ENCODE measurements around the gene UMPS.
"Not testable (repeated sequence)": the region's sequence is repeated elsewhere in the genome, so short reads cannot be mapped to it uniquely, and the experiment has no call there.

Gene UMPS

DNA sequence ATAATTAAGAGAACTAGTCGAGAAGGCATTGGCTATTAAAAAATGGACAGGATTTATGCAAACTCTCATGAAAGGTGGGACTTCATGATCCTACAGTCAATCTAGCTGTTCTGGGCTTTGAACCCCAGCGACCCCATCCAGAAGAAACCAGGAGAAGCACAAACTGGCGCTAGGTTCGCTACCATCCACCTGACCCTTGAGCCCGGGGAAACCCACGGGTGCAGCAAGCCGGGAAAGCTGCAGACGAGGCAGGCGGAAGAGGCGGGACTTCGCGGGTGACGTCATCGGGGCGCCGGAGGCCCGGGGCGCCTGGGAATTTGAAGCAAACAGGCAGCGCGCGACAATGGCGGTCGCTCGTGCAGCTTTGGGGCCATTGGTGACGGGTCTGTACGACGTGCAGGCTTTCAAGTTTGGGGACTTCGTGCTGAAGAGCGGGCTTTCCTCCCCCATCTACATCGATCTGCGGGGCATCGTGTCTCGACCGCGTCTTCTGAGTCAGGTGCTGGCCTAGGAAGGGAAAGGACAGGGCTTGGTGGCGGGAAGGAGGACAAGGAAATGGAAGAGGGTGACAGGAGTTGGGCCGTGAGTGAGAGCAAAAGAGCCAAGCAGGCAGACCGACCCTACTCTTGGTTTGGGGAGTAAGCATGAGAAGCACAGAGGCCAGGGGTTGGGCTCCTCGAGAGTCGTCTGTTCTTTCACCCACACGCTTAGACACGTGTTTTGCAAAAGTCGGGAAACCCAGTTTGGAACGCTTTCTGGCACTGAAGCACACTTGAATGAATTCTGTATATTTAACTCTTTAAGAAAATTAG is at the start of gene UMPS:
TSS of gene UMPS (plus strand) at position 324 of the 812 bp plus-strand sequence. CDS start at position 344, 20 bp downstream.
- peak; percentile 89 to 91 for DNase-seq

DNA sequence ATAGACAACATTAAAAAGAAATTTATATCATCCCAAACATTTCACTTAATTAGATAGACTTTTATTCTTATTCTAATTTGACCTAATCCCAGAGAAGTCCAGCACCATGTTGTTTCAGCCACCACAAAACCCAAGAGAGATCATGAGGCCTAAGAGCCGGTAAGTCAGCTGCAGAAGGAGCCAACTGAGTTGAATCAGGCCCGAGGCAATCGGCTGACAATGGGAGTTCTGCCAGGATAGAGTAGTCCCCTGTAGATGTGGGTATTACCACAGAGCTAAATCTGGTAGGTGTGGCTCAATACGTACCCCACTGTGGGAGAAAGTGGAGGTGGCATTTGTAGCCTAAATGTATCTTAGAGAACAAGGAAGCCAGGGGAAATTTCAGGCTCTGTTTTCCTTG is 49.7 kb upstream of the UMPS start:
- DNase-seq: no peak

DNA sequence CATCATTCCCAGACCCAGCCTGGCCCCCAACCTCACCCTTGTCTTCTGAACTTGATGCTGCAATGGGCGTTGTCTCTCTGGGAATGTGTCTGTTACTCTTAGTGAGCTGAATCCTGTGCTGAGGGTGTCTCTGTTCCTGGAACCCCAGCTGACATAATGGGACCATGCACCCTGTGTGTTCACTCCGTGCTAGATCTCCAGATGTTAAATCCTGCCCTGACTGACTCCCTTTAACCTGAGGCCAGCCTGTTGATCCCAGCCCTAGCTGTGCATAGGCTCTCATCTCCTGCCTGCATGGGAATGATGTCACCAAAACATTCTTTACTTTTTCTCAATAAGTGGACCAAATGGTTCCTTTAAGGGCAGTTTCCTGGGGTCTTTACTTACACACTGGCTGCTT is 48.0 kb upstream of the UMPS start:
- DNase-seq: no peak

DNA sequence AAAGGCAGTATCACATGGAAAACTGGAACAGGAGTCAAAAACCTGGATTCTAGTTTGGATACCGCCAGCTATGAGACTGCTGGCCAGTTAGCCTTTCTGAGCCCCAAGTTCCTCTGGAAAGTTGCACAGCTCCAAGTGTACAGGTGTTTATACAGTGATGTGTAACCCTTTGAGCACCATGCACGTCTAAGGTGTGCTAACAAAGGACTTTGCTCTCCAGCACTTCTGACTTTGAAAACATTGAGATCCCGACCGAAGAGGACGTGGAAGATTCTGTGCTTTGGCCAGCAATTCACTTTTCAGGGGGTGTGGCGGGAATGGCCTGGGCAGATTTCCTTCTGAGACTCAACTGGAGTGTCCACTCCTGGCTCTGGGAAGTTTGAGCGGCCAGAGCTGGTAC is 45.8 kb upstream of the UMPS start:
- no peak for DNase-seq

DNA sequence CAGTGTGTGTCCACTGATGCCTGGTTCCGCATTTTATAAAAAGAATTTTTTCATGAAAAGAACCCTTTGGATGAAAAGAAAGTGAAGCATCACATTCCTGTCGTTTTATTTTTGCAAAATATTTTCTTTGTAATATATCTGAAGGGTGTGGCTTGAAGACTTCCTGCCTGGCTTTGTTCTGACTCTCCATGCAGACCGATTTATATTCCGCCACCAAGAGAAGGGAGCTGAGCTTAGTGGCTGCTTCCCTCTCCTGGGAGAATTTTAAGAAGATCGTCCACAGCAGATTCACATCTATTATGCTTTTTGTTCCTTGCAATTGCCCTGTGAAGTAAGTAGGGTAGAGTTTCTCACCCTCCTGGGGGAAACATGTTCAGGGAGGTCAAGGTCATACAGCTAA is 45.2 kb upstream of the UMPS start:
- no peak for DNase-seq

DNA sequence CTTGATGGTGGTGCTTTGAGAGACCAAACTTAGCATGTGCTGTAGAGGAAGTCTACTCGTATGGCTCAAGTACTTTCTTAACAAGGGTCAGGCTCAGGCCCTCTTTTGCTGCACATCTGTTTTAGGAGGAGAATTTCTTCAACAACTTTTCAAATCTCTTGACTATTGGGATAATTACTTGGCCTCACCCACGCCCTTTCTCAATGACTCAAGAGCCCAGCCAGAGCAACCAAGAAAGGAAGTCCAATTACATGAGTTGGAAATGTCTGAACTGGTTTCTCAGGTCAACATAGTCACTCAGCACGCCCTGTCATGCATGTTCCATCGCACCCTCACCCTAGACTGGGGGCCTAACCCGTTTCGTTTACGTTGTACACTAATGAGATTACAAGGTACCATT is 44.8 kb upstream of the UMPS start:
- DNase-seq: no peak

DNA sequence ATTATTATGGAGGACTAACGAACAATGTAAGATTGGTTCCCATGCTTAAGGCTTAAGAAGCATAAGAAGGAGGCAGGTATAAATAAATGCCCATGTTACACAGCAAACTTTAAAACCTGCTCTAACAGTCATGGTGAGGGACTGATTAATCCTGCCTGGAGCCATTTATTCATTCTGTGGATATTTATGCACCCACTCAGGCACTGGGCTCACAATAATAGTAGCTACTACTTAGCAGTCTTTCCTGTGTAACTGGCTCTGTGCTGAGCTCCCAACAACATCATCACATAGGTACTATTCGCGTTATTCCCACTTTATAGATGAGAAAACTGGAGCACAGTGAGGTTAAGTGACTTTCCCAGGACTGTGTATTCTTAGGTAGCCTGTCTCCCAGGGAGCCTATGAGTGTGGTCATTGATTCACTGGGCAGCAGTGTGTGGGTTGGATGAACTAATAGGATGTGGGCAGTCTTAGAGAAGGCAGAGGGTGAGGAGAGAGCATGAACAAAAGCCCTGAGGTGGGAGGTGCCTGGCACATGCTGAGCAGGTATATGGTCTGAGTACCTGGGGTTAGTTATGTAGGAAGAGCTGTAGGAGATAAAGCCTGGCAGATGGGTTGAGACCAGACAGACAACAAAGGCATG is 44.1 kb upstream of the UMPS start:
- DNase-seq: no peak

DNA sequence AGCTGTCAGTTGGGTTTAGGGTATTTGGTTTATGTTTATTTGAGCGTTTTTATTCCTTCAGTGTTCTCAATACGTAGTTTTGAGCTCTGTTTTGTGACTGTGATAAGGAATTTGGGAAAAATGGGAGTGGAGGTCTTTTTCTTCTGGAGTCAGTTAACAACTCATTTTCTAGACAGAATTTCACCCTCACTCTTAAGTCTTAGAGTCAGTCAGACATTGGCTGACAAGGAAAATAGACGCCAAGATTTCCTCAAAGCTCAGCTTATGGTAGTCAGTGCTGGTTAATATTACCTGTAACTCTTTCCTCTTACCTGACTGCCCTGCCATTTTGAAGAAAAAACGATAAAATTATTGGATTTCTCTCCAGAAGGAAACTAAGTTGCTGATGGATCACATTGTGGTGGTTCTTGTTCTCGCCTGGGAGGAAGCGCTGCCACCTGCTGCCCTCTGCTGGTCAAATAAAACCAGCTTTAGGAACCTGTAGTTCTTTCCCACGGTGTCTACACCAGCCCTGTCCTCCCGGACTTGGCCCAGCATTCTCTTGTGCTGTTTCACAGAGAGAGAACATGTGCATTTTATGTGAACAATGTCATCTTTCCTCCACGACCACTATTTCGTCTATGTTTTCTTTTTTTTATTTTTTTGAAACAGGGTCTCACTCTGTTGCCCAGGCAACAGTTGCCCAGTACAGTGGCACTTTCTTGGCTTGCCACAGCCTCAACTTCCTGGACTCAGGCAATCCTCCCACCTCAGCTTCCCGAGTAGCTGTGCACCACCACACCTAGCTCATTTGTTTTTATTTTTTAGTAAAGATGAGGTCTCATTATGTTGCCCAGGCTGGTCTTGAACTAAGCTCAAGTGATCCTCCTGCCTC is 41.4 kb upstream of the UMPS start:
- peak; percentile 56 to 64 for DNase-seq

DNA sequence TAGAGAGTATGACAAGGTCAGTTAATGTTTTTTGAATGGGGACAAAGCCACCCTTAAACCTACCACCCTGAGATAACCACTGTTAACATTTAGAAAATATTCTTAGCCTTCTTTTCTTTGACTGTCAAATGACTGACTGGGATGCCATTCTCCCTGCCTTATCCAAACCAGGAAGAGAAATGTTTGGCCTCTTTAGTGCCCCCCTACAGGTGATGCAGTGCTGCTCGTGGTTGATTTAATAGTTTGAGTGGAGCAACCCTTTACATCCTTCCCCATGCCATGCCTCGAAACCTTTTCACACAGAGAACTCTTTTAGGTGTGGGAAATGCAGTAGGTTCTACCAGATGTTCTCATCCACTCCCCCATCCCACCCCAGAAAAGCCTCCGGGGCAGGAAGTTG is 38.7 kb upstream of the UMPS start:
- no peak for DNase-seq

DNA sequence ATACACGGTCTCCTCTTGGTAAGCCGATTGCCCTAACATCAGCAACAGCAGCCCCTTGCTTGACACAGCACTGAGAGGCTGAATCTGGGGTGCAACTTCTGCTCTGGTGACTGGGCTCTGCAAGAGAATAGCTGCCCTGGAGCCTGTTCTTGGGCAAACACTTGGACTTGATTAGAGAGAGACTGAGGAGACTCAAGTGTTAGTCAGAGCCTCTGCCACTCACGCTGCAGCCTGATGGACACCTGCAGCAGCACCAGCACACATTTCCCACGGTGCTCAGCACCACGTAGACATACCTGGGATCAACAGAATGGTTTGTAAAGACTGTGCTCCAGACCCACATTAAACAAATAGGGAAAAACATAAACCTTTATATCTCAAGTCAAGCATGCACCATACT is 35.8 kb upstream of the UMPS start:
- DNase-seq: no peak

DNA sequence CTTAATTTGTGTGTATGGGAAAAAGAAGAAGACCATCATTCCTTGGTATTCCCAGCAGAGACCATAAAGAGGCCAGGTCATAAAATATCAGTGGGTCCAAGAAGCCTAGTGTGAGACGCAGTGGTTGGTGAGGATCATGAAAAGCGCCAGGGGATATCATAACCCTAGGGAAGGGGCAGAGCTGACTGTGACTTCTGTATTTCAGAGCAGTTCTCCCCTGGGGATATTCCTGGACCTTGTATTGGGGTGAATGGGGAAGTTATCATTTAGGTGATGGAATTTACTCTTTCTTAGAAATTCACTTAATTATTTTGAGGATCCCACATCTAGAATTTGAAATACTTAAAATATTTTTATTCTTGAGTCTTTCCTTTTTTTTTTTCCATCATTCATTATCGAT is 34.9 kb upstream of the UMPS start:
- DNase-seq: no peak

DNA sequence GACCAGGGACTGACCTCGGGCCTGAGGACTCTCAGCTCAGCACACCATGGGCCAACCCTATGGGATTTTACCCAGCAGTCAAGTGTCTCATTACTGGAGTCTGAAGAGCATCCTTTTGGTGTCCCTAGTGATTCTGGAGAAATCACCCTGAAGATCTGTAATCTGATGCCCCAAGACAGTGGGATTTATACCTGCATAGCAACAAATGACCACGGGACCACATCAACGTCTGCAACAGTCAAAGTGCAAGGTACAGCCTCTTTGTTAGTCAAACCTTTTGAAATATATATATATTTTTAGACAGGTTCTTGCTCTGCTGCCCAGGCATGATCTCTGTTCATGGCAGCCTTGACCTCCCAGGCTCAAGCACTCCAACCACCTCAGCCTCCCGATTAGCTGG is 34.2 kb upstream of the UMPS start:
- no peak for DNase-seq

DNA sequence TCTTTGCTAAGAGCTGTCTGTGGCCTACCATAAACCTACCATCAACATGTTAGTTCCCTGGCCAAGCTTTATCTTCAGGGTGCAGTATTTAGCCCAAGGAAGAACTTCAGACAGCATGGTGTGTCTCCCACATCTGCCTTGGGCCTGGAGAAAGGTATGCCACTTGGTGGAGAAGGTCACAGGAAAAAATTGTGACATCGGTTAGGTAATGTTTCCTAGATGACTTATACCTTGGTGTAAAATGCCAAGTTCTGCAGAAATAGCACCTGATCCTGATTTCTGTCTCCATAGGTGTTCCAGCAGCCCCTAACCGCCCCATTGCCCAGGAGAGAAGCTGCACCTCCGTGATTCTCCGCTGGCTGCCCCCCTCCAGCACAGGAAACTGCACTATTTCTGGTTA is 33.0 kb upstream of the UMPS start:
- DNase-seq: no peak

DNA sequence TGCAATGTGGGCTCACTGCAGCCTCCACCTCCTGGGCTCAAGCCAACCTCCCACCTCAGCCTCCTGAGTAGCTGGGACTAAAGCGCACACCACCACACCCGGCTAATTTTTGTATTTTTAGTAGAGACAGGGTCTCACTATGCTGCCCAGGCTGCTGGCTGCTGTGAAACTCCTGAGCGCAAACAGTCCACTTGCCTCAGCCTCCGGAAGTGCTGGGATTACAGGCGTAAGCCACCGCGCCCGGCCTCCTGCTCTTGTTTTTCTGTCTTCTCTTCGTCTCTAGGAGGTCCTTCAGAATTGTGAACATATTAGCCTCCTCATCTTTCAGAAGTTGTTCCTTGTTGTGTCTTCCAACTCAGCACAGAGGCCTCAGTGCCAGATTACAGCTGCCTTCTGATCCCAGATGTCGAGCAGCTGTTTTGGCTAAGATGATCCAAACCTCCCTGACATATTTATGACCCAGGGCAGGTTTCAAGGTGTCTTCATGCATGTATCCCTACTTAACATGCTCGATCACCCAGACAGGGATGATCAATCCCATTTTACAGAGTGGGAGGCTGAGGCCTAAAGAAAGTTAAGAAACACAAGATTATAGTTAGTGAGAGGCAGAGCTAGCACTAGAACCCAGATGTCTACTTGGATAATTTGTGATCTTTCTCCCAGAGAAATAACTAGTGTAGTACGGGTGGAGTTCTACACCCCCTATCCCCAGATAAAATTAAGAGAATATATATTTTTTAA is 32.1 kb upstream of the UMPS start:
- DNase-seq: no peak

DNA sequence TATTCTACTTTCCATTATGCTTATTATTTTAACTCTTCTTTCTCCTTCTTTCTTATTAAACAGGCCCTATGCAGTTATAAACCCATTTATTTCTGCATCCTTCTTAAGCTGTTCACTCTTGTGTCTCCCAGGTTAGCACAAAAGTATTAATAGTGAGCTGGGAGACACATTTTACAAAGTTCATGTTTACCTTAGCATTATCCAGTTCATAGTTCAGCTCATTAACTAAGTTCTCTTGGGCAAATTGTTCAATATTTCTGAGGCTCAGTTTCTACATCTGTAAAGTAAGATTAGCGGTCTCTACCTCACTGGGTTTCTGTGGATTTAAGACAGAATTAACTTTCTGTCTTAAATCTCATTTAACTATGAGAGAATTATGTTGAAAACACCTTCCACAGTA is 31.2 kb upstream of the UMPS start:
- no peak for DNase-seq

DNA sequence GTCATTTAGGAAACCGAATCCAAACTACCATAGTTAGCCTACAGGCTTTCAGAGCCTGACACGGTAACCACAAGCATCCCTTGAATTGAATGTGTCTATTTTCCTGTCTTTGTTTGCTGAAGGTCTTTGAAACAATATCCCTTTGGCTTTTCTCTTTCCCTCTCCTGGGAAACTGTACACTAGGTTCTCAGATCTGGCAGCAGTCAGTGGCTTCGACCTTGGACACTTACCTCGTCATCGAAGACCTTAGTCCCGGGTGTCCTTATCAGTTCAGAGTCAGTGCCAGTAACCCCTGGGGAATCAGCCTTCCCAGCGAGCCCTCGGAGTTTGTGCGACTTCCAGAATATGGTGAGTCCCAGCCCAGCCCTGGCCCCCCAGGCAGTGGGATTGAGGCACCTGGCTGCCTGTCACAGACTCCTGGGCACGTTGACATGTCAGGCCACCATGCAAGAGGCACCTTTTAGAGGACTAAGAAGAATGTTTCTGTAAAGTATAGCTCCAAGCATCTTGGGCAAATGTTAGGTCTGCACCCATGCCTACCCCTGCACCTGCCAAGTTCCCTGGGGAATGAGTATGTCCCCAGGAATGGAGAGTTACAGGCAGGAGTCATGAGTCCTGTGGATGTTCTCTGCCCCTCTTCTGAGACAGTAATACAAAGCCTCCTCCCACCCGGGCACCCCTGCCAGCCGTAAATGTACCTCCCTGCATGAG is 30.4 kb upstream of the UMPS start:
- no peak for DNase-seq

DNA sequence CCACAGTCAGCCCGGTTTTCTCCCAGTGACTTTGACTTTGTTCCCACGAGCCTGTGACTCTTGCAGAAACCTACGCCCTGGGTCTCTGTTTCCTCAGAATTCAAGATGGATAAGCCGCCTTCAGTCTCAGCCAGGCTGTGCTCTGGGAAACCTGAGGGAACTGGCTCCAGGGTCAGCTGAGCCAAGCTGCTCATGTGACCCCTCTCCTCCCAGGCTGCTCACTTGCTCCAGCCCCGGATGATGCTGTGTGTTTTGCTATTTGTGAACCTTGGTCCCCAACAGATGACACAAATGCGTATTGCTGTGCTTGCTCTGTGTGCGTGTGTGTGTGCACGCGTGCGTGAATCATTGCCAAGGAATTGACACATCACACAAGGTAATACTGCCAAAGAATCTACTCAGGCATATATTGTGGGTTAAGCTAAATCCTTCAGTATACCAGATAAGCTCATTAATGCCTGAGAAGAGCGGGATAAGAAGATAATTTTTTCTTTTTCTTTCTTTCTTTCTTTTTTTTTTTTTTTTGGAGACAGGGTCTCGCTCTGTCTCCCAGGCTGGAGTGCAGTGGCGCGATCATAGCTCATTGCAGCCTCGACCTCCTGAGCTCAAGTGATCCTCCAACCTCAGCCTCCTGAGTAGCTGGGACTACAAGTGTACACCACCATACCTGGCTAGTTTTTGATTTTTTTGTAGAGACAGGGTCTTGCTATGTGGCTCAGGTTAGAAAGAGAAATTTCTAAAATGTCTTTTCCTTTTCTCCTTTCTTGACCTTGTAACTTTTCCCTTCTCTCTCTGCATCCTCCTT is 29.2 kb upstream of the UMPS start:
- DNase-seq: no peak

DNA sequence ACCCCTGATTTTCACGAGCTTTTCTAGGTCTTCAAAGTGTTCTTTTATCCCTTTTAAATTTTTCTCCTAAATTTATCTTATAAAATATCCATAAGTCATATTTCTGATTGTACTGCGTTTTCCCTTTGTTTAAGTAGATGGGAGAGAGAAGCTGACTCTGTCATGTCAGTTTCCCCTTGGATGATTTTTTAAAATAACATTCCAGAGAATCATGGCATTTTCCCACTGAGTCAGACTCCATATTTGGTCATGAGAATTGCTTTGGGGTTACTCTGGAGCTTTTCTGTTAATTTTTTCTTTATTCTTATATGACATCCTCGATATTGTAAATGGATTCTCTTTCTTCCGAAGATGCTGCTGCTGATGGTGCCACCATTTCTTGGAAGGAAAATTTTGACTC is 28.6 kb upstream of the UMPS start:
- no peak for DNase-seq

DNA sequence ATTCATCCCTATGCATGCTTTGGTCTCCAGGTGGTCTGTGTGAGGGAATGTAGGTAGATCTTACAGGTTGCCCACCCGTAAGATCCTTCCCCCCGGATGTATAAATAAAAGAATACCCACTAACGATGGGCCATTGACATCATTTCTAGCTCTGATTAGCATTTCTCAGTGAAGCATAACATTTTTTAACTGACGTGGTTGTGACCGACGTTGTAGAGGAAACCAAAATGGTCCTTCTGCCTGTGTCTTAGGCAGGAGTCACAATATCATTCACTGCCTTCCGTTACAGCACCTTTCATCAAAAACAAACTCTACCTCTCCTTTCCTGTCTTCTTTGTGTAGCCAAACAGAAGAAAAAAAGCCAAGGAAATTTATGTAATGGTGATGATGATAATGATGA is 27.3 kb upstream of the UMPS start:
- DNase-seq: no peak

DNA sequence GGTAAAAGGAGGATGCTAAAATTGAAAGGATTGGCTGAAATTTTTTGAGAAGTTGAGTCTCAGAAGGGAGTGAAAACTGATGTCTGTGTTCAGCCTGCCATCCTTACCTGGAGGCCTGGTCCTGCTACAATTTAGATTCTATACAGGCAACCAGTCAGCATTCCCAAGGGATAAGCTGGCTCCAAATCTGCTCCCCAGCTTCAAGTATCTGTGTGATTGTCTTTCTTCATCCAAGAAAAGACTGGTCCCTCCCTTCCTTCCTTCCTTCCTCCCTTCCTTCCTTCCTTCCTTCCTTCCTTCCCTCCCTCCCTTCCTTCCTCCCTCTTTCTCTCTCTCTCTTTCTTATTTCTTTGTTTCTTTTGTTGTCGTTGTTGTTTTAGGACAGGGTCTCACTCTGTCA is 24.7 kb upstream of the UMPS start:
- no peak for DNase-seq

DNA sequence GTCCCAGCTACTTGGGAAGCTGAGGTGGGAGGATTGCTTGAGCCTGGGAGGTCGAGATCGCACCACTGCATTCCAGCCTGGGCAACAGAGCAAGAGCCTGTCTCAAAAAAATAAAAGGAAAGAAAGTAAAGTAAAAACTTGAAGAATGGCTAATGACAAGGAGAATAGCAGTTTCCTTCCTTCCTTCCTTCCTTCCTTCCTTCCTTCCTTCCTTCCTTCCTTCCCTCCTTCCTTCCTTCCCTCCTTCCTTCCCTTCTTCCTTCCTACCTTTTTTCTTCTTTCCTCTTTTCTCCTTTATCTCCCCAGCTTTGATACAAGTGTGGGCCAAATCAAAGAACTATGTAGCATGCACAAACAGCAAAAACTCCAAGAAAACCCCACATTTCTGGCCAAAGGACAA is 23.0 kb upstream of the UMPS start:
- not testable (repeated sequence) for DNase-seq
